Peyer's patch (tissue), 4 donors: ENCODE results near the gene SUMO3. TPM values are rescaled to one million over a fixed set of nuclear protein-coding genes. Genes with fewer than 3 reads are reported as not detected.

Experiments
- DNase-seq, 3 donors: peaks; one replicate each; pipeline ENCODE4 v3.0.0-alpha.2; 2017 to 2019
- H3K27ac ChIP-seq, 4 donors: fragments of 200-600 bp; sonication (generic); one replicate each; pipeline ENCODE4 v1.5.1; 2016 to 2019
- H3K27me3 ChIP-seq, 2 donors: fragments of 200-600 bp; sonication (generic); one replicate each; pipeline ENCODE4 v1.5.1; 2019
- H3K36me3 ChIP-seq, 3 donors: fragments of 200-600 bp; sonication (generic); one replicate each; pipeline ENCODE4 v1.5.1; 2016 to 2019
- H3K4me1 ChIP-seq, 4 donors: fragments of 200-600 bp; sonication (generic); one replicate each; pipeline ENCODE4 v1.5.1; 2016 to 2019
- H3K4me3 ChIP-seq, 4 donors: fragments of 200-600 bp; sonication (generic); 1 replicate in 3 of 4; 2 replicates in 1 of 4; pipeline ENCODE4 v1.5.1; 2016 to 2019; ENCODE audit warnings: mild to moderate bottlenecking in 1 of 4
- H3K9me3 ChIP-seq, 4 donors: fragments of 200-600 bp; sonication (generic); one replicate each; pipeline ENCODE4 v1.5.1; 2016 to 2019; ENCODE audit warnings: mild to moderate bottlenecking in 1 of 4
- POLR2A ChIP-seq, 2 donors: fragments of 450-650 bp; IDR thresholded peaks; one replicate each; pipeline ENCODE4 v1.5.1; 2017; ENCODE audit warnings: antibody characterized with exemption in 2 of 2, mild to moderate bottlenecking in 2 of 2, moderate library complexity in 2 of 2
- total RNA-seq, 4 donors: library from RNA; depleted of rRNA; stranded (reverse); fragments of >200 nt; gene quantifications; one replicate each; pipeline ENCODE4 v1.1.0, GENCODE V29; 2016
- TF ChIP-seq, protein P1 (sequence below), 6 experiments: fragments of 450-650 bp in 4 of 6; fragments of 200-600 bp in 2 of 6; sonication (generic) in 1 of 6; IDR thresholded peaks; one replicate each; pipeline ENCODE4 v1.5.1; 2017 to 2019; ENCODE audit warnings: antibody characterized with exemption in 6 of 6, mild to moderate bottlenecking in 3 of 6, moderate library complexity in 1 of 6

The SUMO3 gene
- total RNA-seq, 4 donors from 2014 or later = 42.6 to 57.6 (median 49.8) TPM

- TF ChIP-seq, protein P1, sequence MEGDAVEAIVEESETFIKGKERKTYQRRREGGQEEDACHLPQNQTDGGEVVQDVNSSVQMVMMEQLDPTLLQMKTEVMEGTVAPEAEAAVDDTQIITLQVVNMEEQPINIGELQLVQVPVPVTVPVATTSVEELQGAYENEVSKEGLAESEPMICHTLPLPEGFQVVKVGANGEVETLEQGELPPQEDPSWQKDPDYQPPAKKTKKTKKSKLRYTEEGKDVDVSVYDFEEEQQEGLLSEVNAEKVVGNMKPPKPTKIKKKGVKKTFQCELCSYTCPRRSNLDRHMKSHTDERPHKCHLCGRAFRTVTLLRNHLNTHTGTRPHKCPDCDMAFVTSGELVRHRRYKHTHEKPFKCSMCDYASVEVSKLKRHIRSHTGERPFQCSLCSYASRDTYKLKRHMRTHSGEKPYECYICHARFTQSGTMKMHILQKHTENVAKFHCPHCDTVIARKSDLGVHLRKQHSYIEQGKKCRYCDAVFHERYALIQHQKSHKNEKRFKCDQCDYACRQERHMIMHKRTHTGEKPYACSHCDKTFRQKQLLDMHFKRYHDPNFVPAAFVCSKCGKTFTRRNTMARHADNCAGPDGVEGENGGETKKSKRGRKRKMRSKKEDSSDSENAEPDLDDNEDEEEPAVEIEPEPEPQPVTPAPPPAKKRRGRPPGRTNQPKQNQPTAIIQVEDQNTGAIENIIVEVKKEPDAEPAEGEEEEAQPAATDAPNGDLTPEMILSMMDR (IDR thresholded peaks at IDR 0.05) = peak in 4 of 6 experiments; percentile 31 to 58 (median 52)
- no peak for TF ChIP-seq POLR2A (IDR thresholded peaks at IDR 0.05)
- Histone ChIP-seq H3K4me1 (peaks cover 0 to 9% (median 0%) of the 10 kb centered on the region in 4 donors), H3K9me3 (peaks cover 0 to 4% (median 0%) of the 10 kb centered on the region in 4 donors), H3K27me3 (no peaks in the 10 kb centered on the region), H3K4me3 (no peak overlapping the region), H3K36me3 (no peaks in the 10 kb centered on the region), H3K27ac (no peak overlapping the region)
- DNase-seq = peak in 1 of 3 donors; percentile 66
Measured at GRCh38 chr21:44761011-44761729, 56.7 kb downstream of the SUMO3 start.

- TF ChIP-seq POLR2A (IDR thresholded peaks at IDR 0.05) = no peak
- TF ChIP-seq, protein P1 (IDR thresholded peaks at IDR 0.05) = no peak
- Histone ChIP-seq H3K4me3 (no peak overlapping the region), H3K27me3 (no peaks in the 10 kb centered on the region), H3K36me3 (no peaks in the 10 kb centered on the region), H3K27ac (no peak overlapping the region), H3K4me1 (peaks cover 0 to 3% (median 0%) of the 10 kb centered on the region in 4 donors), H3K9me3 (peaks cover 0 to 4% (median 0%) of the 10 kb centered on the region in 4 donors)
- DNase-seq = no peak
Measured at GRCh38 chr21:44760376-44760775, 57.5 kb downstream of the SUMO3 start.

DNA sequence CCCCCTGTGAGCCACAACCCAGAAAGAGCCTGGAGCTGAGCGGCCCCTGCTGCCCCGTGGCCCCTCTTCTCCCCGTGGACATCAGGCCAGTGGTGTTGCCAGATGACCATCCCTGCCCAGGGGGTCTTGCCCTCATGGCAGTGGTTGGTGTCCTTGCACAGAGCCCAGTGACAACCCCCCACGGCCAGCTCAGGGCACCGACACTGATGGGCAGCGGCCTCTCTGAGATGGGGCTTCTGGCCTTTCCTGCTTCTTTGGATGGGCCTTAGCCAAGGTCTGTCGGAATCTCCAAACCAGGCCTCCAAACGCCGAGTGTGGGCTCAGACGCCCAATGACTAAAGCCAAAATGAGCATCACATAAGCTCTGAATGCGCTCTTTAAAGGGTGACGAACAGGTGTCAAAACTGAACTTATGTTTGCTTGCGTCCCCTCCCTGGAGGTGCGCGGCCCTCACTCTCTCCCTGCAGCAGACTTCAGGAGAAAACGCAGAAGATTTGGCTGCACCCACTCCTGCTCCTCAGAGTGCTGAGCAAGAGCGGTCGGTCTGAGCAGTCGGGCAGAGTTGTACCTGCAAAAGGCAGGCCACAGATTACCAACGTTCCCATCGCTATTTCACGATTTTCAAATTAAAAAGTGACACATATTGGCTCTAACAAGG is 58.1 kb downstream of the SUMO3 start:
- DNase-seq = no peak
- Histone ChIP-seq H3K36me3 (no peaks in the 10 kb centered on the region), H3K9me3 (peaks cover 0 to 4% (median 0%) of the 10 kb centered on the region in 4 donors), H3K4me3 (no peak overlapping the region), H3K27me3 (no peaks in the 10 kb centered on the region), H3K27ac (no peak overlapping the region), H3K4me1 (no peaks in the 10 kb centered on the region)
- TF ChIP-seq POLR2A (IDR thresholded peaks at IDR 0.05) = no peak
- TF ChIP-seq, protein P1 (IDR thresholded peaks at IDR 0.05) = no peak

- Histone ChIP-seq H3K4me1 (no peaks in the 10 kb centered on the region), H3K36me3 (no peaks in the 10 kb centered on the region), H3K4me3 (no peak overlapping the region), H3K27ac (no peak overlapping the region), H3K27me3 (no peaks in the 10 kb centered on the region), H3K9me3 (peaks cover 0 to 4% (median 0%) of the 10 kb centered on the region in 4 donors)
- TF ChIP-seq POLR2A (IDR thresholded peaks at IDR 0.05) = no peak
- TF ChIP-seq, protein P1 (IDR thresholded peaks at IDR 0.05) = no peak
- DNase-seq = no peak
Measured at GRCh38 chr21:44758781-44759627, 58.9 kb downstream of the SUMO3 start.

DNA sequence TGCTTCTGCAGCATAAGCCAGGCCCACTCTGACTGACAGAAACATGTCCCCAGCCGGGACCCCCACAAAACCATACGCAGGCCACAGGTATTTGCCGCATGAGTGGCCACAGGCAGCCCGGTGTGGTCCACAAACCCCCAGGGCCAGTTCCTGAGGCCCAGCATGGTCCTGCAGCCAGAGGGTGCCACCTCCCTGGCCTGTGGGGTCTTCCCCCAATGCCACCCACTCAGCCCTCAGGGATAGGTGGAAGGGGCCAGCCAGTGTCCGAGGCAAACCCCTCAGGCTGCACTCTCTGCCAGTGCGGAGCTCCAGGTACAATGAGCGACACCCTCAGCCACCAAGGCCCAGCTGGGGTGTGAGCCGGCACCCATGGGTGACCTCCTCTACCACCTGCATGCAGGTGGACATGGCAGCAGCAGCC is 59.7 kb downstream of the SUMO3 start:
- peaks cover 0 to 4% (median 0%) of the 10 kb centered on the region in 4 donors for H3K9me3 ChIP-seq
- no peaks in the 10 kb centered on the region for H3K27me3 ChIP-seq
- H3K36me3 ChIP-seq = no peaks in the 10 kb centered on the region
- peak in 1 of 3 donors; percentile 37 for DNase-seq
- H3K27ac ChIP-seq = no peak overlapping the region
- TF ChIP-seq POLR2A (IDR thresholded peaks at IDR 0.05) = no peak
- TF ChIP-seq, protein P1 (IDR thresholded peaks at IDR 0.05) = no peak
- H3K4me3 ChIP-seq = no peak overlapping the region
- H3K4me1 ChIP-seq = no peaks in the 10 kb centered on the region
